K562 (cell line): ENCODE data around the gene TM9SF3. TPM values are rescaled to one million over a fixed set of nuclear protein-coding genes. Genes with fewer than 3 reads are reported as not detected.

Experiments
- ADNP ChIP-seq: fragments of 200-800 bp; sonication (Bioruptor generic); IDR thresholded peaks from 2 replicates; pipeline ENCODE4 v1.6.1; 2016; ENCODE audit warnings: missing genetic modification characterization, missing compliant biosample characterization
- CBX1 ChIP-seq: sonication (generic); IDR thresholded peaks from 2 replicates; pipeline ENCODE4 v1.6.1; 2016; ENCODE audit warnings: antibody characterized with exemption, low read depth, mild to moderate bottlenecking
- CBX2 ChIP-seq: fragments of 200-600 bp; sonication (generic); IDR thresholded peaks from one replicate; pipeline ENCODE4 v1.6.1; 2012; ENCODE audit warnings: mild to moderate bottlenecking, low read length, inconsistent platforms; ENCODE audit not compliant: insufficient read depth, poor library complexity, severe bottlenecking
- DPF2 ChIP-seq: fragments of 450-650 bp; IDR thresholded peaks from 2 replicates; pipeline ENCODE4 v1.6.1; 2016
- KDM2B ChIP-seq: fragments of 250-450 bp; sonication (Bioruptor Pico); IDR thresholded peaks from 2 replicates; pipeline ENCODE4 v1.8.0; 2021; ENCODE audit warnings: mild to moderate bottlenecking, moderate library complexity
- NRF1 ChIP-seq, 2 experiments: fragments of 450-650 bp; IDR thresholded peaks in 1 of 2; conservative IDR thresholded peaks in 1 of 2; 2 replicates each; pipeline ENCODE4 v1.6.1; 2014; ENCODE audit warnings: mild to moderate bottlenecking in 2 of 2
- SMARCA5 ChIP-seq: fragments of 450-650 bp; IDR thresholded peaks from 2 replicates; pipeline ENCODE4 v1.6.1; 2016
- ZBED1 ChIP-seq: IDR thresholded peaks from 2 replicates; pipeline ENCODE4 v1.6.1; 2014
- ZNF695 ChIP-seq: fragments of 450-650 bp; formaldehyde crosslinking; IDR thresholded peaks from 2 replicates; pipeline ENCODE4 v1.4.0; 2020; ENCODE audit warnings: mild to moderate bottlenecking, moderate library complexity
- polyA plus RNA-seq, 8 experiments: library from polyadenylated mRNA; depleted of rRNA in 4 of 8; stranded (reverse) in 5 of 8; unstranded in 3 of 8; fragments of >200 nt; fragmentation: Nextera tagmentation in 2 of 8; fragmentation: Illumina TruSeq in 1 of 8; extraction: Ambion mirVana in 2 of 8; extraction: Trizol in 1 of 8; gene quantifications; 2 replicates each; pipeline versions ENCODE4 v1.2.1 to v1.2.3, GENCODE V29; 2011 to 2014; ENCODE audit warnings: inconsistent platforms in 1 of 8, missing spikeins in 1 of 8
- total RNA-seq, 7 experiments: library from RNA; depleted of rRNA in 6 of 7; stranded (reverse); fragments of >200 nt in 6 of 7; fragmentation: Illumina TruSeq in 2 of 7; extraction: Trizol in 2 of 7; gene quantifications; 2 replicates each; pipeline versions ENCODE4 v1.2.1 to v1.2.3, GENCODE V29; 2011 to 2021; ENCODE audit warnings: low replicate concordance in 1 of 7
- TF ChIP-seq, protein P1 (sequence below), 2 experiments: fragments of 450-650 bp in 1 of 2; sonication (generic) in 1 of 2; formaldehyde crosslinking in 1 of 2; IDR thresholded peaks in 1 of 2; conservative IDR thresholded peaks in 1 of 2; 2 replicates each; pipeline versions ENCODE4 v1.6.1 to v1.8.1; 2016 to 2023; ENCODE audit warnings: mild to moderate bottlenecking in 2 of 2, moderate library complexity in 2 of 2, inconsistent platforms in 1 of 2, missing genetic modification reagents in 1 of 2
- TF ChIP-seq, protein P2 (sequence below), 3 experiments: fragments of 200-800 bp in 1 of 3; sonication (Bioruptor generic) in 1 of 3; sonication (generic) in 1 of 3; formaldehyde crosslinking in 1 of 3; IDR thresholded peaks; 2 replicates each; pipeline versions ENCODE4 v1.6.1 to v1.8.0; 2016 to 2022; ENCODE audit warnings: mild to moderate bottlenecking in 2 of 3, missing compliant biosample characterization in 2 of 3, missing genetic modification characterization in 2 of 3, missing genetic modification reagents in 1 of 3
- TF ChIP-seq, protein P3 (sequence below): IDR thresholded peaks from 2 replicates; pipeline ENCODE4 v1.6.1; 2014; ENCODE audit warnings: antibody characterized with exemption
- TF ChIP-seq, protein P4 (sequence below): fragments of 250-450 bp; sonication (Bioruptor Pico); IDR thresholded peaks from 2 replicates; pipeline ENCODE4 v1.4.0; 2020; ENCODE audit warnings: mild to moderate bottlenecking, moderate library complexity
- TF ChIP-seq, protein P5 (sequence below): sonication (generic); formaldehyde crosslinking; IDR thresholded peaks from 2 replicates; pipeline ENCODE4 v1.8.0; 2022; ENCODE audit warnings: missing genetic modification reagents, mild to moderate bottlenecking, borderline replicate concordance
- TF ChIP-seq, protein P6 (sequence below): IDR thresholded peaks from 2 replicates; pipeline ENCODE4 v1.6.1; 2011; ENCODE audit not compliant: insufficient read length; ENCODE audit errors: extremely low read depth
- TF ChIP-seq, protein P7 (sequence below): sonication (generic); formaldehyde crosslinking; IDR thresholded peaks from 2 replicates; pipeline ENCODE4 v1.8.1; 2022; ENCODE audit warnings: missing genetic modification reagents

Gene TM9SF3
- total and polyA plus RNA-seq, 9 of the 15 experiments (the other 6 are each of a cell fraction or from before 2014, with no cell fraction given) = 16.1 to 63.1 (median 34.9) TPM

DNA sequence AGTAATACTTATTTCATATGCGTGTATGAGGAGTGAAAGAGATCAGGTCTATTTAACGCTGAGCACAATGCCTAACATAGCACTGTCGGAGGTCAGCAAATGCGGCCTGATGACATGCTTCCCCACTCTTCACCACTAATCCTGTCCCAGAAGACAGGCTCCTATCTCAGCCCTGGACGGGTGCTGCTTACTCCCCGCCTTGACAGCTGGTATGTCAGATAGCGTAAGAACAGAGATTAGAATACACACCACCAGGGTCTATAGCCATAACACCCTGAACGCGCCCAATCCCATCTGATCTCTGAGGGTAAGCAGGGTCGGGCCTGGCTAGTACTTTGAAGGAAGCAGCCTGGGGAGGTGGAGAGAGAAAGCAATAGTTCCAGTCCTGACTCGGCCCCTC lies 32.3 kb upstream of the TM9SF3 start (continued):
- TF ChIP-seq, protein P1, sequence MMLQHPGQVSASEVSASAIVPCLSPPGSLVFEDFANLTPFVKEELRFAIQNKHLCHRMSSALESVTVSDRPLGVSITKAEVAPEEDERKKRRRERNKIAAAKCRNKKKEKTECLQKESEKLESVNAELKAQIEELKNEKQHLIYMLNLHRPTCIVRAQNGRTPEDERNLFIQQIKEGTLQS (IDR thresholded peaks at IDR 0.05) = peak; percentile 55
- TF ChIP-seq, protein P1 (CRISPR knock-in tag; conservative IDR thresholded peaks at IDR 0.05) = no peak
- TF ChIP-seq, protein P2, sequence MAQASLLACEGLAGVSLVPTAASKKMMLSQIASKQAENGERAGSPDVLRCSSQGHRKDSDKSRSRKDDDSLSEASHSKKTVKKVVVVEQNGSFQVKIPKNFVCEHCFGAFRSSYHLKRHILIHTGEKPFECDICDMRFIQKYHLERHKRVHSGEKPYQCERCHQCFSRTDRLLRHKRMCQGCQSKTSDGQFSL (CRISPR knock-in tag; IDR thresholded peaks at IDR 0.05) = no peak
- TF ChIP-seq, protein P2 (tag; IDR thresholded peaks at IDR 0.05) = no peak
- peak; percentile 98 for TF ChIP-seq DPF2
- TF ChIP-seq, protein P3, sequence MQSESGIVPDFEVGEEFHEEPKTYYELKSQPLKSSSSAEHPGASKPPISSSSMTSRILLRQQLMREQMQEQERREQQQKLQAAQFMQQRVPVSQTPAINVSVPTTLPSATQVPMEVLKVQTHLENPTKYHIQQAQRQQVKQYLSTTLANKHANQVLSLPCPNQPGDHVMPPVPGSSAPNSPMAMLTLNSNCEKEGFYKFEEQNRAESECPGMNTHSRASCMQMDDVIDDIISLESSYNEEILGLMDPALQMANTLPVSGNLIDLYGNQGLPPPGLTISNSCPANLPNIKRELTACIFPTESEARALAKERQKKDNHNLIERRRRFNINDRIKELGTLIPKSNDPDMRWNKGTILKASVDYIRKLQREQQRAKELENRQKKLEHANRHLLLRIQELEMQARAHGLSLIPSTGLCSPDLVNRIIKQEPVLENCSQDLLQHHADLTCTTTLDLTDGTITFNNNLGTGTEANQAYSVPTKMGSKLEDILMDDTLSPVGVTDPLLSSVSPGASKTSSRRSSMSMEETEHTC = 0 out of 2 replicates have a peak, but pooled peaks have one; percentile 28
- TF ChIP-seq, protein P4, sequence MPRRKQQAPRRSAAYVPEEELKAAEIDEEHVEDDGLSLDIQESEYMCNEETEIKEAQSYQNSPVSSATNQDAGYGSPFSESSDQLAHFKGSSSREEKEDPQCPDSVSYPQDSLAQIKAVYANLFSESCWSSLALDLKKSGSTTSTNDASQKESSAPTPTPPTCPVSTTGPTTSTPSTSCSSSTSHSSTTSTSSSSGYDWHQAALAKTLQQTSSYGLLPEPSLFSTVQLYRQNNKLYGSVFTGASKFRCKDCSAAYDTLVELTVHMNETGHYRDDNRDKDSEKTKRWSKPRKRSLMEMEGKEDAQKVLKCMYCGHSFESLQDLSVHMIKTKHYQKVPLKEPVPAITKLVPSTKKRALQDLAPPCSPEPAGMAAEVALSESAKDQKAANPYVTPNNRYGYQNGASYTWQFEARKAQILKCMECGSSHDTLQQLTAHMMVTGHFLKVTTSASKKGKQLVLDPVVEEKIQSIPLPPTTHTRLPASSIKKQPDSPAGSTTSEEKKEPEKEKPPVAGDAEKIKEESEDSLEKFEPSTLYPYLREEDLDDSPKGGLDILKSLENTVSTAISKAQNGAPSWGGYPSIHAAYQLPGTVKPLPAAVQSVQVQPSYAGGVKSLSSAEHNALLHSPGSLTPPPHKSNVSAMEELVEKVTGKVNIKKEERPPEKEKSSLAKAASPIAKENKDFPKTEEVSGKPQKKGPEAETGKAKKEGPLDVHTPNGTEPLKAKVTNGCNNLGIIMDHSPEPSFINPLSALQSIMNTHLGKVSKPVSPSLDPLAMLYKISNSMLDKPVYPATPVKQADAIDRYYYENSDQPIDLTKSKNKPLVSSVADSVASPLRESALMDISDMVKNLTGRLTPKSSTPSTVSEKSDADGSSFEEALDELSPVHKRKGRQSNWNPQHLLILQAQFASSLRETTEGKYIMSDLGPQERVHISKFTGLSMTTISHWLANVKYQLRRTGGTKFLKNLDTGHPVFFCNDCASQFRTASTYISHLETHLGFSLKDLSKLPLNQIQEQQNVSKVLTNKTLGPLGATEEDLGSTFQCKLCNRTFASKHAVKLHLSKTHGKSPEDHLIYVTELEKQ (CRISPR knock-in tag) = no peak
- peak; percentile 61; the same call in 1 of the 2 replicates for TF ChIP-seq ADNP (tag)
- no peak for TF ChIP-seq KDM2B (CRISPR knock-in tag)
- TF ChIP-seq NRF1 (conservative IDR thresholded peaks at IDR 0.05 in 1 of 2, IDR thresholded peaks at IDR 0.05 in 1 of 2) = no peak
- TF ChIP-seq, protein P5, sequence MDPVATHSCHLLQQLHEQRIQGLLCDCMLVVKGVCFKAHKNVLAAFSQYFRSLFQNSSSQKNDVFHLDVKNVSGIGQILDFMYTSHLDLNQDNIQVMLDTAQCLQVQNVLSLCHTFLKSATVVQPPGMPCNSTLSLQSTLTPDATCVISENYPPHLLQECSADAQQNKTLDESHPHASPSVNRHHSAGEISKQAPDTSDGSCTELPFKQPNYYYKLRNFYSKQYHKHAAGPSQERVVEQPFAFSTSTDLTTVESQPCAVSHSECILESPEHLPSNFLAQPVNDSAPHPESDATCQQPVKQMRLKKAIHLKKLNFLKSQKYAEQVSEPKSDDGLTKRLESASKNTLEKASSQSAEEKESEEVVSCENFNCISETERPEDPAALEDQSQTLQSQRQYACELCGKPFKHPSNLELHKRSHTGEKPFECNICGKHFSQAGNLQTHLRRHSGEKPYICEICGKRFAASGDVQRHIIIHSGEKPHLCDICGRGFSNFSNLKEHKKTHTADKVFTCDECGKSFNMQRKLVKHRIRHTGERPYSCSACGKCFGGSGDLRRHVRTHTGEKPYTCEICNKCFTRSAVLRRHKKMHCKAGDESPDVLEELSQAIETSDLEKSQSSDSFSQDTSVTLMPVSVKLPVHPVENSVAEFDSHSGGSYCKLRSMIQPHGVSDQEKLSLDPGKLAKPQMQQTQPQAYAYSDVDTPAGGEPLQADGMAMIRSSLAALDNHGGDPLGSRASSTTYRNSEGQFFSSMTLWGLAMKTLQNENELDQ = no peak
- TF ChIP-seq, protein P6, sequence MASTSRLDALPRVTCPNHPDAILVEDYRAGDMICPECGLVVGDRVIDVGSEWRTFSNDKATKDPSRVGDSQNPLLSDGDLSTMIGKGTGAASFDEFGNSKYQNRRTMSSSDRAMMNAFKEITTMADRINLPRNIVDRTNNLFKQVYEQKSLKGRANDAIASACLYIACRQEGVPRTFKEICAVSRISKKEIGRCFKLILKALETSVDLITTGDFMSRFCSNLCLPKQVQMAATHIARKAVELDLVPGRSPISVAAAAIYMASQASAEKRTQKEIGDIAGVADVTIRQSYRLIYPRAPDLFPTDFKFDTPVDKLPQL = no peak
- no peak for TF ChIP-seq ZNF695 (CRISPR knock-in tag)
- TF ChIP-seq CBX1 = no peak
- TF ChIP-seq, protein P7, sequence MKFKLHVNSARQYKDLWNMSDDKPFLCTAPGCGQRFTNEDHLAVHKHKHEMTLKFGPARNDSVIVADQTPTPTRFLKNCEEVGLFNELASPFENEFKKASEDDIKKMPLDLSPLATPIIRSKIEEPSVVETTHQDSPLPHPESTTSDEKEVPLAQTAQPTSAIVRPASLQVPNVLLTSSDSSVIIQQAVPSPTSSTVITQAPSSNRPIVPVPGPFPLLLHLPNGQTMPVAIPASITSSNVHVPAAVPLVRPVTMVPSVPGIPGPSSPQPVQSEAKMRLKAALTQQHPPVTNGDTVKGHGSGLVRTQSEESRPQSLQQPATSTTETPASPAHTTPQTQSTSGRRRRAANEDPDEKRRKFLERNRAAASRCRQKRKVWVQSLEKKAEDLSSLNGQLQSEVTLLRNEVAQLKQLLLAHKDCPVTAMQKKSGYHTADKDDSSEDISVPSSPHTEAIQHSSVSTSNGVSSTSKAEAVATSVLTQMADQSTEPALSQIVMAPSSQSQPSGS (CRISPR knock-in tag) = no peak
- no peak for TF ChIP-seq SMARCA5
- no peak for TF ChIP-seq CBX2
- TF ChIP-seq ZBED1 = 0 out of 2 replicates have a peak, but pooled peaks have one; percentile 74
